MCF 10A (cell line): ENCODE data around the gene GIMD1. TPM values are rescaled to one million over a fixed set of nuclear protein-coding genes. Genes with fewer than 3 reads are reported as not detected.

ENCODE experiments used
- BruUV-seq: library from RNA; stranded (reverse); fragments of 400-500 nt; replicated peaks from 2 replicates; lab custom pipeline; 2021; lab: Mats Ljungman, UMichigan
- CTCF ChIA-PET: fragments of 300-600 bp; sonication (Branson Sonifier 250); formaldehyde crosslinking; extraction: SDS; loops from one replicate; lab custom pipeline; 2021; ENCODE audit warnings: antibody characterized with exemption, inconsistent platforms; lab: Yijun Ruan, JAX
- POLR2A ChIA-PET: fragments of 300-600, 350-650 bp; sonication (Branson Sonifier 250); formaldehyde crosslinking; extraction: SDS; loops from one replicate; lab custom pipeline; 2020; ENCODE audit warnings: antibody characterized with exemption, inconsistent platforms; lab: Yijun Ruan, JAX
- DNase-seq: peaks from one replicate; pipeline ENCODE4 v3.0.0-alpha.2; 2018; ENCODE audit not compliant: unreplicated experiment
- H3K27ac Mint-ChIP-seq: one replicate; pipeline ENCODE4 v1.8.0; 2022; ENCODE audit warnings: mild to moderate bottlenecking, low read depth, mixed read lengths; ENCODE audit not compliant: unreplicated experiment
- H3K27me3 Mint-ChIP-seq: one replicate; pipeline ENCODE4 v1.8.0; 2022; ENCODE audit warnings: mixed read lengths; ENCODE audit not compliant: insufficient read depth, unreplicated experiment
- H3K36me3 Mint-ChIP-seq: one replicate; pipeline ENCODE4 v1.8.0; 2022; ENCODE audit warnings: mild to moderate bottlenecking, moderate library complexity, mixed read lengths; ENCODE audit not compliant: insufficient read depth, unreplicated experiment
- H3K4me1 Mint-ChIP-seq: one replicate; pipeline ENCODE4 v1.8.0; 2022; ENCODE audit warnings: mixed read lengths; ENCODE audit not compliant: insufficient read depth, unreplicated experiment
- H3K4me3 Mint-ChIP-seq: one replicate; pipeline ENCODE4 v1.8.0; 2022; ENCODE audit warnings: mild to moderate bottlenecking, moderate library complexity, mixed read lengths; ENCODE audit not compliant: unreplicated experiment
- H3K9me3 Mint-ChIP-seq: one replicate; pipeline ENCODE4 v1.8.0; 2022; ENCODE audit warnings: mixed read lengths; ENCODE audit not compliant: unreplicated experiment
- intact Hi-C: fragments of 100-400 bp; cut with micrococcal nuclease; formaldehyde crosslinking; loops from 2 replicates; pipeline ENCODE4 v1.14.1; 2022
- total RNA-seq: library from RNA; stranded (reverse); gene quantifications from 2 replicates; pipeline ENCODE4 v1.2.3, GENCODE V29; 2022
- TF ChIP-seq, protein P1 (sequence below): fragments of 200-600 bp; IDR thresholded peaks from one replicate; pipeline ENCODE4 v1.8.0; 2022; ENCODE audit warnings: antibody characterized with exemption, mild to moderate bottlenecking; ENCODE audit not compliant: unreplicated experiment

GIMD1 gene
- total RNA-seq, 1 experiment from 2014 or later = not detected

DNA sequence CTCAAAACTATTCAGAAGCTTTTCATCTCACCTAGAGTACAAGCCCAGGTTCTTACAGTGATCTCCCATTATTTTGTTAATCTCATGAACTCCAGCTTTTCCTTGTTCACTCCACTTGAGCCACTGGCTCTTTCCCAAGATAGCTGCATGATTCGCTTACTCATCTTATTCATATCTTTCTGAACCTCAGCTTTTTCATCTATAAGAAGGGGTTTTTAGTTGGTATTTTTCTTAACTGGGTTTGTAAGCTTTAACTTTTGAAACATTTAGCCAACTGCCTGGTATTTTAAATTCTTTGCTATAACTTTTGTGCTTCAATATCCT lies 24.0 kb downstream of the GIMD1 start:
- H3K9me3 Mint-ChIP-seq = peaks cover 11% of the 10 kb centered on the region
- H3K27me3 Mint-ChIP-seq = no peaks in the 10 kb centered on the region
- BruUV-seq = no TSS peak
- ChIA-PET CTCF (interaction anchor here (0.8 to 1.4 kb wide), 4 partner anchors 8 to 464 kb away, joined by 4 to 5 read pairs (median 4); no protein-coding TSS in a partner anchor), POLR2A (no interaction called here)
- TF ChIP-seq, protein P1, sequence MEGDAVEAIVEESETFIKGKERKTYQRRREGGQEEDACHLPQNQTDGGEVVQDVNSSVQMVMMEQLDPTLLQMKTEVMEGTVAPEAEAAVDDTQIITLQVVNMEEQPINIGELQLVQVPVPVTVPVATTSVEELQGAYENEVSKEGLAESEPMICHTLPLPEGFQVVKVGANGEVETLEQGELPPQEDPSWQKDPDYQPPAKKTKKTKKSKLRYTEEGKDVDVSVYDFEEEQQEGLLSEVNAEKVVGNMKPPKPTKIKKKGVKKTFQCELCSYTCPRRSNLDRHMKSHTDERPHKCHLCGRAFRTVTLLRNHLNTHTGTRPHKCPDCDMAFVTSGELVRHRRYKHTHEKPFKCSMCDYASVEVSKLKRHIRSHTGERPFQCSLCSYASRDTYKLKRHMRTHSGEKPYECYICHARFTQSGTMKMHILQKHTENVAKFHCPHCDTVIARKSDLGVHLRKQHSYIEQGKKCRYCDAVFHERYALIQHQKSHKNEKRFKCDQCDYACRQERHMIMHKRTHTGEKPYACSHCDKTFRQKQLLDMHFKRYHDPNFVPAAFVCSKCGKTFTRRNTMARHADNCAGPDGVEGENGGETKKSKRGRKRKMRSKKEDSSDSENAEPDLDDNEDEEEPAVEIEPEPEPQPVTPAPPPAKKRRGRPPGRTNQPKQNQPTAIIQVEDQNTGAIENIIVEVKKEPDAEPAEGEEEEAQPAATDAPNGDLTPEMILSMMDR = no peak
- peaks cover 19% of the 10 kb centered on the region for H3K4me1 Mint-ChIP-seq
- no peak overlapping the region for H3K27ac Mint-ChIP-seq
- intact Hi-C loops = no loop called here
- H3K4me3 Mint-ChIP-seq = no peak overlapping the region
- peak; percentile 28 for DNase-seq
- H3K36me3 Mint-ChIP-seq = peaks cover 50% of the 10 kb centered on the region

- Mint-ChIP-seq H3K9me3 (peaks cover 11% of the 10 kb centered on the region), H3K27me3 (no peaks in the 10 kb centered on the region), H3K4me3 (no peak overlapping the region), H3K4me1 (peaks cover 19% of the 10 kb centered on the region), H3K27ac (no peak overlapping the region), H3K36me3 (peaks cover 53% of the 10 kb centered on the region)
- POLR2A ChIA-PET = no interaction called here
- DNase-seq = no peak
- TF ChIP-seq, protein P1 = no peak
- intact Hi-C loops = no loop called here
- BruUV-seq = no TSS peak
- CTCF ChIA-PET = interaction anchor here (0.8 to 1.4 kb wide), 5 partner anchors 8 to 465 kb away, joined by 4 to 5 read pairs (median 4); no protein-coding TSS in a partner anchor
Measured at GRCh38 chr4:106343865-106344646, 24.5 kb downstream of the GIMD1 start.

GRCh38 chr4:106340774-106341173 lies 27.8 kb downstream of the GIMD1 start:
- H3K4me1 Mint-ChIP-seq = peaks cover 19% of the 10 kb centered on the region
- no peaks in the 10 kb centered on the region for H3K27me3 Mint-ChIP-seq
- TF ChIP-seq, protein P1 = no peak
- no peak for DNase-seq
- H3K36me3 Mint-ChIP-seq = peaks cover 60% of the 10 kb centered on the region
- ChIA-PET POLR2A (interaction anchor here (1.3 kb wide), 1 partner anchor 12 kb away, joined by 3 read pairs; no protein-coding TSS in a partner anchor), CTCF (interaction anchor here (0.6 to 1.5 kb wide), 2 partner anchors 12 to 470 kb away, joined by 4 to 6 read pairs; no protein-coding TSS in a partner anchor)
- no TSS peak for BruUV-seq
- H3K4me3 Mint-ChIP-seq = no peak overlapping the region
- peaks cover 20% of the 10 kb centered on the region for H3K9me3 Mint-ChIP-seq
- intact Hi-C loops = no loop called here
- H3K27ac Mint-ChIP-seq = no peak overlapping the region

- no peak for DNase-seq
- Mint-ChIP-seq H3K4me3 (no peak overlapping the region), H3K9me3 (peaks cover 20% of the 10 kb centered on the region), H3K27ac (no peak overlapping the region), H3K36me3 (peaks cover 74% of the 10 kb centered on the region), H3K4me1 (peaks cover 16% of the 10 kb centered on the region), H3K27me3 (no peaks in the 10 kb centered on the region)
- CTCF ChIA-PET = no interaction called here
- POLR2A ChIA-PET = no interaction called here
- no TSS peak for BruUV-seq
- intact Hi-C loops = no loop called here
- TF ChIP-seq, protein P1 = no peak
Measured at GRCh38 chr4:106339431-106339830, 29.1 kb downstream of the GIMD1 start.
